Measurements from ENCODE around the gene RNF123.

GRCh38 chr3:49713336-49714105, 24.2 kb downstream of the RNF123 start:
- TF ChIP-seq CTCF (IDR thresholded peaks at IDR 0.05; ENCODE audit: low read depth, low read length): no peak
- TF ChIP-seq POLR2A (IDR thresholded peaks at IDR 0.05; ENCODE audit: extremely low read depth, insufficient read length): no peak
- no peak for TF ChIP-seq MAX (IDR thresholded peaks at IDR 0.05; ENCODE audit: low read depth, low read length)
- no peak for TF ChIP-seq MYC (IDR thresholded peaks at IDR 0.05; ENCODE audit: low read depth, low read length)

Data from NB4 (cell line).